ENCODE data around the gene PDCD1.
"Not testable (repeated sequence)": the region's sequence is repeated elsewhere in the genome, so short reads cannot be mapped to it uniquely, and the experiment has no call there.

Gene PDCD1

GRCh38 chr2:241818229-241818942, 40.3 kb downstream of the PDCD1 start:
- Histone ChIP-seq H3K27me3 (ENCODE audit: low read depth, low read length) (no peaks in the 10 kb centered on the region), H3K79me2 (ENCODE audit: low read length) (no peaks in the 10 kb centered on the region), H3K4me3 (ENCODE audit: low read length) (no peak overlapping the region), H3K27ac (ENCODE audit: low read length) (no peak overlapping the region), H3K4me1 (ENCODE audit: low read length) (peaks cover 7% of the 10 kb centered on the region), H2AFZ (ENCODE audit: low read depth, low read length) (no peak overlapping the region), H3K36me3 (replicated peaks; ENCODE audit: low read depth, low read length) (no peaks in the 10 kb centered on the region), H3K9ac (ENCODE audit: low read length) (no peak overlapping the region), H3K4me2 (ENCODE audit: low read length) (no peak overlapping the region), H3K9me3 (ENCODE audit: insufficient read depth, low read length) (no peaks in the 10 kb centered on the region), H4K20me1 (ENCODE audit: insufficient read depth, low read length) (no peaks in the 10 kb centered on the region)
- TF ChIP-seq EZH2phosphoT487 (IDR thresholded peaks at IDR 0.05; ENCODE audit: low read depth) (no peak), CTCF (IDR thresholded peaks at IDR 0.05; ENCODE audit: low read depth, low read length) (no peak)

GRCh38 chr2:241817821-241818215, 40.9 kb downstream of the PDCD1 start:
- not testable (repeated sequence) for H3K4me3 ChIP-seq (ENCODE audit: low read length); H3K9me3 ChIP-seq (ENCODE audit: insufficient read depth, low read length); H3K27me3 ChIP-seq (ENCODE audit: low read depth, low read length); H3K9ac ChIP-seq (ENCODE audit: low read length); H3K4me1 ChIP-seq (ENCODE audit: low read length); H3K79me2 ChIP-seq (ENCODE audit: low read length); H3K4me2 ChIP-seq (ENCODE audit: low read length); H4K20me1 ChIP-seq (ENCODE audit: insufficient read depth, low read length); H2AFZ ChIP-seq (ENCODE audit: low read depth, low read length); H3K27ac ChIP-seq (ENCODE audit: low read length); H3K36me3 ChIP-seq (replicated peaks; ENCODE audit: low read depth, low read length)

GRCh38 chr2:241817126-241817820, 41.4 kb downstream of the PDCD1 start:
- H4K20me1 ChIP-seq (ENCODE audit: insufficient read depth, low read length) = no peaks in the 10 kb centered on the region
- H3K9ac ChIP-seq (ENCODE audit: low read length) = no peak overlapping the region
- H3K4me3 ChIP-seq (ENCODE audit: low read length) = no peak overlapping the region
- TF ChIP-seq EZH2phosphoT487 (IDR thresholded peaks at IDR 0.05; ENCODE audit: low read depth) (no peak), CTCF (IDR thresholded peaks at IDR 0.05; ENCODE audit: low read depth, low read length) (no peak)
- H2AFZ ChIP-seq (ENCODE audit: low read depth, low read length) = no peak overlapping the region
- H3K36me3 ChIP-seq (replicated peaks; ENCODE audit: low read depth, low read length) = no peaks in the 10 kb centered on the region
- H3K79me2 ChIP-seq (ENCODE audit: low read length) = no peaks in the 10 kb centered on the region
- peak overlapping the region; percentile 22; the same call in 1 of the 2 replicates for H3K4me2 ChIP-seq (ENCODE audit: low read length)
- H3K27me3 ChIP-seq (ENCODE audit: low read depth, low read length) = no peaks in the 10 kb centered on the region
- H3K4me1 ChIP-seq (ENCODE audit: low read length) = peaks cover 8% of the 10 kb centered on the region
- H3K9me3 ChIP-seq (ENCODE audit: insufficient read depth, low read length) = no peaks in the 10 kb centered on the region
- H3K27ac ChIP-seq (ENCODE audit: low read length) = no peak overlapping the region

- peaks cover 8% of the 10 kb centered on the region for H3K4me1 ChIP-seq (ENCODE audit: low read length)
- no peak overlapping the region for H3K4me3 ChIP-seq (ENCODE audit: low read length)
- H3K4me2 ChIP-seq (ENCODE audit: low read length) = no peak overlapping the region
- H3K27ac ChIP-seq (ENCODE audit: low read length) = no peak overlapping the region
- no peaks in the 10 kb centered on the region for H3K36me3 ChIP-seq (replicated peaks; ENCODE audit: low read depth, low read length)
- no peak for TF ChIP-seq CTCF (IDR thresholded peaks at IDR 0.05; ENCODE audit: low read depth, low read length)
- TF ChIP-seq EZH2phosphoT487 (IDR thresholded peaks at IDR 0.05; ENCODE audit: low read depth) = no peak
- no peaks in the 10 kb centered on the region for H3K9me3 ChIP-seq (ENCODE audit: insufficient read depth, low read length)
- no peaks in the 10 kb centered on the region for H4K20me1 ChIP-seq (ENCODE audit: insufficient read depth, low read length)
- H2AFZ ChIP-seq (ENCODE audit: low read depth, low read length) = no peak overlapping the region
- H3K27me3 ChIP-seq (ENCODE audit: low read depth, low read length) = no peaks in the 10 kb centered on the region
- no peak overlapping the region for H3K9ac ChIP-seq (ENCODE audit: low read length)
- H3K79me2 ChIP-seq (ENCODE audit: low read length) = no peaks in the 10 kb centered on the region
Measured at GRCh38 chr2:241816431-241817121, 42.1 kb downstream of the PDCD1 start.
